MM.1S (cell line): ENCODE results near the gene LYPD5.

Experiments
- EZH2 ChIP-seq: fragments of 300-600 bp; sonication (generic); optimal IDR thresholded peaks from 2 replicates; pipeline ENCODE3; 2017; ENCODE audit warnings: low read depth, mild to moderate bottlenecking, antibody characterized with exemption, low read length, mixed read lengths
- EZH2phosphoT487 ChIP-seq: fragments of 300-600 bp; sonication (generic); IDR thresholded peaks from 2 replicates; pipeline ENCODE4 v1.6.1; 2018; ENCODE audit warnings: antibody characterized with exemption, low read length
- TF ChIP-seq, protein P1 (sequence below): fragments of 300-600 bp; sonication (generic); IDR thresholded peaks from 2 replicates; pipeline ENCODE4 v1.5.1; 2016; ENCODE audit warnings: antibody characterized with exemption, low read length, mixed read lengths

DNA sequence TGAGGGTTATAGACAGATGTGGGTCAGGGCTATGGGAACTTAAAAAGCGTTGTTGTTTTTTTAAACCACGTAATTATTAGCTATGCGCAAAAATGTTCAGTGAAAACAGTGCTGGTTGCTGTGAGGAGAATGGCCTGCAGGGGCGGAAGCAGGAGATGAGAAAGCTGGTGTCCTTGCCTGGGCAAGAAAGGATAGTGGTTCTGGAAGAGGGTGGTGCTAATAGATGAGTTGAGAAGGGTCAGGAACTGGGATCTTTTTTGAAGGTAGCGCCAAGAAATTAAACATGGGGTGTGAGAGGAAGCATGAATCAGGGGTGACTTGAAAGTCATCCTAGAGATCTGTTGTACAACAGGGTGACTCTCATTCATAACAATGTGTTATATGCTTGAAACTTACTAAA is 42.7 kb downstream of the LYPD5 start:
- TF ChIP-seq, protein P1, sequence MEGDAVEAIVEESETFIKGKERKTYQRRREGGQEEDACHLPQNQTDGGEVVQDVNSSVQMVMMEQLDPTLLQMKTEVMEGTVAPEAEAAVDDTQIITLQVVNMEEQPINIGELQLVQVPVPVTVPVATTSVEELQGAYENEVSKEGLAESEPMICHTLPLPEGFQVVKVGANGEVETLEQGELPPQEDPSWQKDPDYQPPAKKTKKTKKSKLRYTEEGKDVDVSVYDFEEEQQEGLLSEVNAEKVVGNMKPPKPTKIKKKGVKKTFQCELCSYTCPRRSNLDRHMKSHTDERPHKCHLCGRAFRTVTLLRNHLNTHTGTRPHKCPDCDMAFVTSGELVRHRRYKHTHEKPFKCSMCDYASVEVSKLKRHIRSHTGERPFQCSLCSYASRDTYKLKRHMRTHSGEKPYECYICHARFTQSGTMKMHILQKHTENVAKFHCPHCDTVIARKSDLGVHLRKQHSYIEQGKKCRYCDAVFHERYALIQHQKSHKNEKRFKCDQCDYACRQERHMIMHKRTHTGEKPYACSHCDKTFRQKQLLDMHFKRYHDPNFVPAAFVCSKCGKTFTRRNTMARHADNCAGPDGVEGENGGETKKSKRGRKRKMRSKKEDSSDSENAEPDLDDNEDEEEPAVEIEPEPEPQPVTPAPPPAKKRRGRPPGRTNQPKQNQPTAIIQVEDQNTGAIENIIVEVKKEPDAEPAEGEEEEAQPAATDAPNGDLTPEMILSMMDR = no peak
- TF ChIP-seq EZH2 (no peak), EZH2phosphoT487 (no peak)
